PFSK-1 (cell line): ENCODE results near the gene ZNF621.

Experiments used
- FOXP2 ChIP-seq: optimal IDR thresholded peaks from 2 replicates; pipeline ENCODE3; 2011; ENCODE audit warnings: borderline replicate concordance, control low read depth, inconsistent platforms; ENCODE audit not compliant: insufficient read depth; ENCODE audit errors: extremely low read length, extremely low read depth
- POLR2AphosphoS5 ChIP-seq: IDR thresholded peaks from 2 replicates; pipeline ENCODE4 v1.6.1; 2012; ENCODE audit warnings: low read depth, mild to moderate bottlenecking, control low read depth, low read length, moderate library complexity
- REST ChIP-seq, 2 experiments: IDR thresholded peaks; 2 replicates each; pipeline versions ENCODE4 v1.6.1 to v1.8.0; 2011 to 2012; ENCODE audit warnings: low read depth in 2 of 2, low read length in 2 of 2, control low read depth in 1 of 2, inconsistent platforms in 1 of 2, mild to moderate bottlenecking in 1 of 2, moderate library complexity in 1 of 2; ENCODE audit not compliant: insufficient read depth in 1 of 2
- SIN3A ChIP-seq: IDR thresholded peaks from 2 replicates; pipeline ENCODE4 v1.6.1; 2012; ENCODE audit warnings: mild to moderate bottlenecking, low read length, moderate library complexity, borderline replicate concordance; ENCODE audit not compliant: insufficient read depth
- TAF1 ChIP-seq: IDR thresholded peaks from 2 replicates; pipeline ENCODE4 v1.6.1; 2012; ENCODE audit warnings: low read length, control low read depth, borderline replicate concordance; ENCODE audit not compliant: insufficient read depth

The ZNF621 gene

GRCh38 chr3:40524222-40524567, 565 bp upstream of the ZNF621 start:
- no peak for TF ChIP-seq TAF1
- no peak for TF ChIP-seq REST (IDR thresholded peaks at IDR 0.05; ENCODE audit: insufficient read depth in 1 of 2, low read depth in 2 of 2, low read length in 2 of 2)
- TF ChIP-seq FOXP2, result no peak
- no peak for TF ChIP-seq POLR2AphosphoS5
- no peak for TF ChIP-seq SIN3A

DNA sequence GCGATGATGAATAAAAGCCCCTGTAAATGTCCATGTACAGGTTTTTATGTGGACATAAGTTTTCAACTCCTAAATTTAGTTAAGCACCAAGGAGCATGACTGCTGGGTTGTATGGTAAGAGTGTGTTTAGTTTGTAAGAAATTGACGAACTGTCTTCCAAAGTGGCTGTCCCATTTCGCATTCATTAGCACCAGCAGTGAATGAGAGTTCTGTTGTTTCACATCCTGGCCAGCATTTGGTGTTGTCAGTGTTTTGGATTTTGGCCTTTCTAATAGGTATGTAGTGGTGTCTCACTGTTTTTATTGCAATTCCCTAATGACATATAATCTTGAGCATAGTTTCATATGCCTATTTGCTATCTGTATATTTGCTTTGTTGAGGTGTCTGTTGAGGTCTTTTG, 3.7 kb downstream of the ZNF621 start:
- no peak for TF ChIP-seq POLR2AphosphoS5
- no peak for TF ChIP-seq REST (IDR thresholded peaks at IDR 0.05; ENCODE audit: insufficient read depth in 1 of 2, low read depth in 2 of 2, low read length in 2 of 2)
- TF ChIP-seq TAF1, result no peak
- TF ChIP-seq FOXP2, result no peak
- TF ChIP-seq SIN3A, result no peak

DNA sequence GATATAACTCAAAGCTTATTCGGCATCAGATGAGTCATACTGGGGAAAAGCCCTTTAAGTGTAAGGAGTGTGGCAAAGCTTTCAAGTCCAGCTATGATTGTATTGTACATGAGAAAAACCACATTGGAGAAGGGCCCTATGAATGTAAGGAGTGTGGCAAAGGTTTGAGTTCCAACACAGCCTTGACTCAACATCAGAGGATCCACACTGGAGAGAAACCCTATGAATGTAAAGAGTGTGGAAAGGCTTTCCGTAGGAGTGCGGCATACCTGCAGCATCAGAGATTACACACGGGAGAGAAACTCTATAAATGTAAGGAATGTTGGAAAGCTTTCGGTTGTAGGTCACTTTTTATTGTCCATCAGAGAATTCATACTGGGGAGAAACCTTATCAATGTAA, 7.5 kb downstream of the ZNF621 start:
- TF ChIP-seq REST (IDR thresholded peaks at IDR 0.05; ENCODE audit: insufficient read depth in 1 of 2, low read depth in 2 of 2, low read length in 2 of 2) (no peak), FOXP2 (no peak), SIN3A (no peak)

- no peak for TF ChIP-seq FOXP2
- no peak for TF ChIP-seq SIN3A
- no peak for TF ChIP-seq TAF1
- TF ChIP-seq POLR2AphosphoS5, result no peak
- TF ChIP-seq REST (IDR thresholded peaks at IDR 0.05; ENCODE audit: insufficient read depth in 1 of 2, low read depth in 2 of 2, low read length in 2 of 2), result no peak
Measured at GRCh38 chr3:40534283-40534682, 9.5 kb downstream of the ZNF621 start.

DNA sequence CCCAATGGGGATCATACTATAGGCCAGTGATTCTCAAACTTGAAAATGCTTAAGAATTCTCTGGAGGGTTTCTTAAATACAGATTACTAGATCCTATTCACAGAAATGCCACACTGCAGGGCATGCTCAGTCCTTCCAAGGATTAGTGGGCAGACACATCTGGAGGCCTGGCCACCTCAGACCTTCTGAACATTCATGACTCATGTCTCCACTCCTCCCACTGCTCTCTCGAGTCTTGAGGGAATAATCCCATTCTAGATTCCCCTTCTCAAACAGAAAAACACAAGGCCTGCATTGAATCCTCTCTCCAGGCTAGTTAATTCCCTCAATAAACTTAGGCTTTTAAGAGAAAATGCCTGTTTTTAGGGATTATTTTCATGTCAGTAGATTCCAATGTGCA, 22.1 kb downstream of the ZNF621 start:
- no peak for TF ChIP-seq REST (IDR thresholded peaks at IDR 0.05; ENCODE audit: insufficient read depth in 1 of 2, low read depth in 2 of 2, low read length in 2 of 2)
- TF ChIP-seq FOXP2, result no peak
- no peak for TF ChIP-seq TAF1
- no peak for TF ChIP-seq POLR2AphosphoS5
- no peak for TF ChIP-seq SIN3A
